HepG2 (cell line): Measurements from ENCODE around the gene RAB36. TPM values are rescaled to one million over a fixed set of nuclear protein-coding genes. Genes with fewer than 3 reads are reported as not detected.

Experiments
- ATAC-seq: fragments of 200-7000 bp; cut with Tn5 transposase; 3 replicates; pipeline ENCODE4 v1.9.1; 2020; ENCODE audit warnings: mild to moderate bottlenecking, moderate library complexity
- BruUV-seq: library from RNA; stranded (reverse); fragments of 400-500 nt; replicated peaks from 2 replicates; lab custom pipeline; 2021; lab: Mats Ljungman, UMichigan
- CTCF ChIA-PET: fragments of 300-600 bp; formaldehyde crosslinking; extraction: SDS; loops from one replicate; lab custom pipeline; 2021; ENCODE audit warnings: low total read pairs, inconsistent platforms, low intra/inter-chr PET ratio; lab: Yijun Ruan, JAX
- POLR2A ChIA-PET: fragments of 350-600 bp; sonication (Branson Sonifier 250); formaldehyde crosslinking; loops from one replicate; lab custom pipeline; 2020; ENCODE audit warnings: antibody characterized with exemption, inconsistent platforms; lab: Yijun Ruan, JAX
- DNase-seq: peaks from one replicate; pipeline ENCODE4 v3.0.0-alpha.2; 2015; ENCODE audit warnings: low spot score
- FAIRE-seq: peaks from 3 replicates; lab custom pipeline; 2011; peaks lifted over from hg19 to GRCh38; lab: Jason Lieb, UNC
- H2AFZ ChIP-seq: one replicate; pipeline ENCODE4 v1.6.1; 2011; ENCODE audit warnings: low read length, inconsistent platforms
- H3K27ac ChIP-seq: fragments of 300-600 bp; 3 replicates; pipeline ENCODE4 v1.8.0; 2011; ENCODE audit warnings: mixed run types, mild to moderate bottlenecking, mixed read lengths, low read length, inconsistent platforms; ENCODE audit not compliant: insufficient read depth; ENCODE audit errors: extremely low read length
- H3K27me3 ChIP-seq, 2 experiments: fragments of 200-600 bp in 1 of 2; 2 replicates in 1 of 2; 3 replicates in 1 of 2; pipeline versions ENCODE4 v1.6.0 to v1.8.0; 2011; ENCODE audit warnings: low read length in 2 of 2, mild to moderate bottlenecking in 2 of 2, moderate library complexity in 2 of 2, inconsistent platforms in 1 of 2; ENCODE audit not compliant: insufficient read depth in 2 of 2, control insufficient read depth in 1 of 2
- H3K36me3 ChIP-seq, 2 experiments: fragments of 200-600 bp in 1 of 2; replicated peaks in 1 of 2; 2 replicates in 1 of 2; 3 replicates in 1 of 2; pipeline versions ENCODE4 v1.5.1 to v1.8.0; 2011; ENCODE audit warnings: low read length in 2 of 2, inconsistent platforms in 1 of 2; ENCODE audit not compliant: insufficient read depth in 2 of 2, control insufficient read depth in 1 of 2
- H3K4me1 ChIP-seq: 2 replicates; pipeline ENCODE4 v1.5.1; 2012; ENCODE audit warnings: low read length, inconsistent platforms; ENCODE audit not compliant: insufficient read depth
- H3K4me2 ChIP-seq: 2 replicates; pipeline ENCODE4 v1.6.0; 2011; ENCODE audit warnings: low read depth, low read length, inconsistent platforms
- H3K4me3 ChIP-seq, 3 experiments: fragments of 200-600 bp in 1 of 3; sonication (generic), shearing (Covaris generic) in 1 of 3; replicated peaks in 1 of 3; 2 replicates each; pipeline ENCODE4 v1.5.1; 2011 to 2016; ENCODE audit warnings: low read length in 3 of 3, inconsistent platforms in 2 of 3, low read depth in 2 of 3, mild to moderate bottlenecking in 2 of 3, control low read depth in 1 of 3, mixed read lengths in 1 of 3; ENCODE audit not compliant: insufficient read depth in 1 of 3
- H3K79me2 ChIP-seq: one replicate; pipeline ENCODE4 v1.6.1; 2011; ENCODE audit warnings: low read length, inconsistent platforms; ENCODE audit not compliant: insufficient read depth
- H3K9ac ChIP-seq: 2 replicates; pipeline ENCODE4 v1.6.0; 2011; ENCODE audit warnings: mild to moderate bottlenecking, low read depth, low read length, inconsistent platforms; ENCODE audit not compliant: insufficient read depth
- H3K9me3 ChIP-seq: 2 replicates; pipeline ENCODE4 v1.5.1; 2012; ENCODE audit warnings: mild to moderate bottlenecking, low read length
- H4K20me1 ChIP-seq: 2 replicates; pipeline ENCODE4 v1.6.0; 2011; ENCODE audit warnings: inconsistent platforms, mild to moderate bottlenecking, low read length, moderate library complexity; ENCODE audit not compliant: insufficient read depth
- CHD4 ChIP-seq: fragments of 200-600 bp; sonication (generic); IDR thresholded peaks from 2 replicates; pipeline ENCODE4 v1.7.0; 2017; ENCODE audit warnings: mild to moderate bottlenecking, low read length, borderline replicate concordance
- SSRP1 ChIP-seq: IDR thresholded peaks from 2 replicates; pipeline ENCODE4 v1.6.1; 2016; ENCODE audit warnings: control low read depth
- TEAD2 ChIP-seq: sonication (generic); formaldehyde crosslinking; IDR thresholded peaks from 2 replicates; pipeline ENCODE4 v1.9.0; 2021; ENCODE audit warnings: missing genetic modification reagents
- ZBTB38 ChIP-seq: sonication (generic); formaldehyde crosslinking; IDR thresholded peaks from 2 replicates; pipeline ENCODE4 v1.5.1; 2020; ENCODE audit warnings: mild to moderate bottlenecking, missing genetic modification reagents
- ZNF629 ChIP-seq: sonication (generic); formaldehyde crosslinking; conservative IDR thresholded peaks from 2 replicates; pipeline ENCODE4 v1.5.0; 2020; ENCODE audit warnings: missing genetic modification reagents
- WGBS: methylation state at CpG from one replicate; pipeline ENCODE4 v1.1.6; 2017; ENCODE audit warnings: low lambda C conversion rate; 5-methylcytosine and 5-hydroxymethylcytosine counted together
- in situ Hi-C: cut with HindIII; loops from 2 replicates; pipeline ENCODE4 v1.10.0; 2017; ENCODE audit warnings: low pct_unique_long_range_greater_than_20kb; ENCODE audit not compliant: extremely low pct_ligation_motif_present
- intact Hi-C: fragments of 100-400 bp; cut with micrococcal nuclease; formaldehyde crosslinking; loops from one replicate; pipeline ENCODE4 v1.10.0; 2022; ENCODE audit not compliant: unreplicated experiment
- polyA plus RNA-seq, 8 experiments: library from polyadenylated mRNA; depleted of rRNA in 3 of 8; stranded (reverse) in 7 of 8; unstranded in 1 of 8; fragments of >200 nt; fragmentation: Illumina TruSeq in 4 of 8; extraction: Trizol in 4 of 8; gene quantifications; 2 replicates each; pipeline versions ENCODE4 v1.2.1 to v1.2.3, GENCODE V29; 2011 to 2016; ENCODE audit warnings: low read depth in 4 of 8, missing spikeins in 1 of 8, mixed read lengths in 1 of 8; ENCODE audit not compliant: insufficient read depth in 1 of 8
- total RNA-seq, 5 experiments: library from RNA; depleted of rRNA; stranded (reverse); fragments of >200 nt; fragmentation: Illumina TruSeq; extraction: Trizol; gene quantifications; 2 replicates each; pipeline ENCODE4 v1.2.3, GENCODE V29; 2016; ENCODE audit warnings: low read depth in 1 of 5
- TF ChIP-seq, protein P1 (sequence below): sonication (generic); formaldehyde crosslinking; IDR thresholded peaks from 2 replicates; pipeline ENCODE4 v1.8.0; 2022; ENCODE audit warnings: mild to moderate bottlenecking, missing genetic modification reagents, borderline replicate concordance
- TF ChIP-seq, protein P2 (sequence below): sonication (generic); formaldehyde crosslinking; IDR thresholded peaks from 2 replicates; pipeline ENCODE4 v1.4.0; 2020; ENCODE audit warnings: mild to moderate bottlenecking, missing genetic modification reagents
- TF ChIP-seq, protein P3 (sequence below): sonication (generic); formaldehyde crosslinking; IDR thresholded peaks from 2 replicates; pipeline ENCODE4 v1.8.0; 2022; ENCODE audit warnings: mild to moderate bottlenecking, missing genetic modification reagents, moderate library complexity
- TF ChIP-seq, protein P4 (sequence below): sonication (generic); formaldehyde crosslinking; IDR thresholded peaks from 2 replicates; pipeline ENCODE4 v1.4.0; 2020; ENCODE audit warnings: mild to moderate bottlenecking, missing genetic modification reagents

RAB36 gene
- total and polyA plus RNA-seq, 2 of the 13 experiments (the other 11 are each of a cell fraction or from before 2014, with no cell fraction given) = 0.24 to 0.86 TPM

DNA sequence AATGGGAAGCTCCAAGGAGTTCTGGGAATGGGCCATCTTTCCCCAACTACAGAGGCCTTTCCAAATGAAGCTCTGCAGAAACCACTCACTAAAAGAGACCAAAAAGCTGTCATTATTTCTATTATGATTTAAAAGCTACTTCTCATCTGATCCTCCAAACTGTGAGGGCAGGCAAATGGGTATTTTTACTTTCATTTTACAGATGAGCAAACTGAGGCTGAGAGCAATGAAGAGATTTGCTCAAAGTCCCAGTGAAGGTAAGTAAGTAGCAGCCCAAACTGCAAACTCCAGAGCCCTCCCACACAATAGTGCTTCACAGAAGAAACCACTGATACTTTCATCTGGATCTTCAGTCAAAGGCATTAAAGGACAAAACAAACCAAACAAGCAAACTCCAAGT lies 4.9 kb upstream of the RAB36 start:
- Histone ChIP-seq H4K20me1 (no peaks in the 10 kb centered on the region), H3K4me2 (no peak overlapping the region), H3K4me1 (peaks cover 51% of the 10 kb centered on the region), H3K79me2 (no peaks in the 10 kb centered on the region), H3K27me3 (no peaks in the 10 kb centered on the region), H3K4me3 (no peak overlapping the region), H3K9me3 (no peaks in the 10 kb centered on the region), H3K27ac (no peak overlapping the region), H3K36me3 (no peaks in the 10 kb centered on the region), H2AFZ (no peak overlapping the region), H3K9ac (no peak overlapping the region)
- peak; percentile 79 for TF ChIP-seq ZNF629 (CRISPR knock-in tag)
- 0 out of 2 replicates have a peak, but pooled peaks have one; percentile 17 for TF ChIP-seq CHD4
- TF ChIP-seq, protein P1, sequence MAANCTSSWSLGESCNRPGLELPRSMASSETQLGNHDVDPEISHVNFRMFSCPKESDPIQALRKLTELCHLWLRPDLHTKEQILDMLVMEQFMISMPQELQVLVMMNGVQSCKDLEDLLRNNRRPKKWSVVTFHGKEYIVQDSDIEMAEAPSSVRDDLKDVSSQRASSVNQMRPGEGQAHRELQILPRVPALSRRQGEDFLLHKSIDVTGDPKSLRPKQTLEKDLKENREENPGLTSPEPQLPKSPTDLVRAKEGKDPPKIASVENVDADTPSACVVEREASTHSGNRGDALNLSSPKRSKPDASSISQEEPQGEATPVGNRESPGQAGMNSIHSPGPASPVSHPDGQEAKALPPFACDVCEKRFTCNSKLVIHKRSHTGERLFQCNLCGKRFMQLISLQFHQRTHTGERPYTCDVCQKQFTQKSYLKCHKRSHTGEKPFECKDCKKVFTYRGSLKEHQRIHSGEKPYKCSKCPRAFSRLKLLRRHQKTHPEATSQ (CRISPR knock-in tag) = no peak
- ChIA-PET POLR2A (interaction anchor here (0.9 kb wide), 1 partner anchor 13 kb away, joined by 4 read pairs; no protein-coding TSS in a partner anchor), CTCF (no interaction called here)
- intact Hi-C loops (no loop called here), in situ Hi-C loops (no loop called here)
- BruUV-seq = no TSS peak
- FAIRE-seq (no peak), DNase-seq (no peak), ATAC-seq (no peak)

DNA sequence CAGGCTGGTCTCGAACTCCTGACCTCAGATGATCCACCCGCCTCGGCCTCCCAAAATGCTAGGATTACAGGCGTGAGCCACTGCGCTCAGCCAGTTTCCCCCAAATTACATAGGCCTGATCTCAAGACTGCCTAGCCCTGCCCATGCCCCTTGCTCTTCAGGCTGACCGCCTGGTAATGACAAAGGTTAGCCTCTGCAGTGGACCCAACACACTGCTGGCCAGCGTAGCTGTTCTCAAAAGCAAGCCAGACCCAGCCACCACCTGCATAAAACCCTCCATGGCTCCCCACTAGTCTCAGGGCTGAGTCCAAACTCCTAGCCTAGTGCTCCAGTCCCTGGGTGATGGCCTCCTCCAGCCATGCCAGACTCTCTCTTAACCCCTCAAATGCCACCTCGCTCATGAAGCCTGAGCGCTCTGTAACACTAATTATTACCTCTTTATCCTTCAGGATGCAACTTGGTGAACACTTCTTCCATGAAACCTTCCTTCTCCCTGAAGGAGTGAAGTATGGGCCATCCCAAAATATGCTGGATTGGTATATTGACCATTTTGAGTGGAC lies 2.7 kb upstream of the RAB36 start:
- in situ Hi-C loops = no loop called here
- H3K9ac ChIP-seq = peak overlapping the region; percentile 78
- H3K4me3 ChIP-seq = peak overlapping the region; percentile 25 to 74 (median 46); a peak in 4 of 6 replicates
- H3K4me1 ChIP-seq = peaks cover 73% of the 10 kb centered on the region
- no peak overlapping the region for H2AFZ ChIP-seq
- FAIRE-seq = no peak
- no peaks in the 10 kb centered on the region for H3K9me3 ChIP-seq
- peak overlapping the region; percentile 92 for H3K27ac ChIP-seq
- no peaks in the 10 kb centered on the region for H3K27me3 ChIP-seq
- H3K4me2 ChIP-seq = peak overlapping the region; percentile 92
- TSS peak; percentile 70 for BruUV-seq
- no peak; the same call in 2 of the 3 replicates for ATAC-seq
- ChIA-PET POLR2A (interaction anchor here (0.9 to 1.4 kb wide), 6 partner anchors 8 to 68 kb away, joined by 3 to 9 read pairs (median 4); no protein-coding TSS in a partner anchor), CTCF (no interaction called here)
- H4K20me1 ChIP-seq = no peaks in the 10 kb centered on the region
- no peaks in the 10 kb centered on the region for H3K36me3 ChIP-seq
- intact Hi-C loops = no loop called here
- 40% methylated on average over 7 of the region's 9 CpGs for WGBS
- DNase-seq = no peak
- no peaks in the 10 kb centered on the region for H3K79me2 ChIP-seq
- TF ChIP-seq, protein P2, sequence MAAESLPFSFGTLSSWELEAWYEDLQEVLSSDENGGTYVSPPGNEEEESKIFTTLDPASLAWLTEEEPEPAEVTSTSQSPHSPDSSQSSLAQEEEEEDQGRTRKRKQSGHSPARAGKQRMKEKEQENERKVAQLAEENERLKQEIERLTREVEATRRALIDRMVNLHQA (CRISPR knock-in tag) = no peak
- TF ChIP-seq, protein P3, sequence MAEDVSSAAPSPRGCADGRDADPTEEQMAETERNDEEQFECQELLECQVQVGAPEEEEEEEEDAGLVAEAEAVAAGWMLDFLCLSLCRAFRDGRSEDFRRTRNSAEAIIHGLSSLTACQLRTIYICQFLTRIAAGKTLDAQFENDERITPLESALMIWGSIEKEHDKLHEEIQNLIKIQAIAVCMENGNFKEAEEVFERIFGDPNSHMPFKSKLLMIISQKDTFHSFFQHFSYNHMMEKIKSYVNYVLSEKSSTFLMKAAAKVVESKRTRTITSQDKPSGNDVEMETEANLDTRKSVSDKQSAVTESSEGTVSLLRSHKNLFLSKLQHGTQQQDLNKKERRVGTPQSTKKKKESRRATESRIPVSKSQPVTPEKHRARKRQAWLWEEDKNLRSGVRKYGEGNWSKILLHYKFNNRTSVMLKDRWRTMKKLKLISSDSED = no peak
- TF ChIP-seq ZBTB38 (CRISPR knock-in tag) (peak; percentile 44; the same call in 1 of the 2 replicates), CHD4 (peak; percentile 91), TEAD2 (CRISPR knock-in tag) (no peak), SSRP1 (CRISPR knock-in tag) (0 out of 2 replicates have a peak, but pooled peaks have one; percentile 29)
- TF ChIP-seq, protein P4, sequence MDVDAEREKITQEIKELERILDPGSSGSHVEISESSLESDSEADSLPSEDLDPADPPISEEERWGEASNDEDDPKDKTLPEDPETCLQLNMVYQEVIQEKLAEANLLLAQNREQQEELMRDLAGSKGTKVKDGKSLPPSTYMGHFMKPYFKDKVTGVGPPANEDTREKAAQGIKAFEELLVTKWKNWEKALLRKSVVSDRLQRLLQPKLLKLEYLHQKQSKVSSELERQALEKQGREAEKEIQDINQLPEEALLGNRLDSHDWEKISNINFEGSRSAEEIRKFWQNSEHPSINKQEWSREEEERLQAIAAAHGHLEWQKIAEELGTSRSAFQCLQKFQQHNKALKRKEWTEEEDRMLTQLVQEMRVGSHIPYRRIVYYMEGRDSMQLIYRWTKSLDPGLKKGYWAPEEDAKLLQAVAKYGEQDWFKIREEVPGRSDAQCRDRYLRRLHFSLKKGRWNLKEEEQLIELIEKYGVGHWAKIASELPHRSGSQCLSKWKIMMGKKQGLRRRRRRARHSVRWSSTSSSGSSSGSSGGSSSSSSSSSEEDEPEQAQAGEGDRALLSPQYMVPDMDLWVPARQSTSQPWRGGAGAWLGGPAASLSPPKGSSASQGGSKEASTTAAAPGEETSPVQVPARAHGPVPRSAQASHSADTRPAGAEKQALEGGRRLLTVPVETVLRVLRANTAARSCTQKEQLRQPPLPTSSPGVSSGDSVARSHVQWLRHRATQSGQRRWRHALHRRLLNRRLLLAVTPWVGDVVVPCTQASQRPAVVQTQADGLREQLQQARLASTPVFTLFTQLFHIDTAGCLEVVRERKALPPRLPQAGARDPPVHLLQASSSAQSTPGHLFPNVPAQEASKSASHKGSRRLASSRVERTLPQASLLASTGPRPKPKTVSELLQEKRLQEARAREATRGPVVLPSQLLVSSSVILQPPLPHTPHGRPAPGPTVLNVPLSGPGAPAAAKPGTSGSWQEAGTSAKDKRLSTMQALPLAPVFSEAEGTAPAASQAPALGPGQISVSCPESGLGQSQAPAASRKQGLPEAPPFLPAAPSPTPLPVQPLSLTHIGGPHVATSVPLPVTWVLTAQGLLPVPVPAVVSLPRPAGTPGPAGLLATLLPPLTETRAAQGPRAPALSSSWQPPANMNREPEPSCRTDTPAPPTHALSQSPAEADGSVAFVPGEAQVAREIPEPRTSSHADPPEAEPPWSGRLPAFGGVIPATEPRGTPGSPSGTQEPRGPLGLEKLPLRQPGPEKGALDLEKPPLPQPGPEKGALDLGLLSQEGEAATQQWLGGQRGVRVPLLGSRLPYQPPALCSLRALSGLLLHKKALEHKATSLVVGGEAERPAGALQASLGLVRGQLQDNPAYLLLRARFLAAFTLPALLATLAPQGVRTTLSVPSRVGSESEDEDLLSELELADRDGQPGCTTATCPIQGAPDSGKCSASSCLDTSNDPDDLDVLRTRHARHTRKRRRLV (CRISPR knock-in tag) = 0 out of 2 replicates have a peak, but pooled peaks have one; percentile 8
